CD14-positive monocyte (primary cell): ENCODE data around the gene KIZ. TPM values are rescaled to one million over a fixed set of nuclear protein-coding genes. Genes with fewer than 3 reads are reported as not detected.

Experiments
- DNase-seq, 3 donors: peaks; one replicate each; pipeline ENCODE4 v3.0.0-alpha.2; 2011 to 2022
- H2AFZ ChIP-seq: 2 replicates; pipeline ENCODE4 v1.6.0; 2012; ENCODE audit warnings: mild to moderate bottlenecking, low read depth, low read length, inconsistent platforms; ENCODE audit not compliant: insufficient read depth, poor library complexity, severe bottlenecking
- H3K27ac ChIP-seq, 2 donors: 1 replicate in 1 of 2; 2 replicates in 1 of 2; pipeline ENCODE4 v1.5.1; 2012 to 2013; ENCODE audit warnings: low read length in 2 of 2, control low read depth in 1 of 2, inconsistent platforms in 1 of 2, low read depth in 1 of 2, mild to moderate bottlenecking in 1 of 2
- H3K27me3 ChIP-seq, 2 donors: one replicate each; pipeline versions ENCODE4 v1.6.0 to v1.6.1; 2011 to 2013; ENCODE audit warnings: low read length in 2 of 2; ENCODE audit not compliant: control insufficient read depth in 2 of 2, insufficient read depth in 2 of 2
- H3K36me3 ChIP-seq, 2 donors: replicated peaks in 1 of 2; 1 replicate in 1 of 2; 2 replicates in 1 of 2; pipeline versions ENCODE4 v1.5.1 to v1.6.1; 2012 to 2013; ENCODE audit warnings: low read length in 2 of 2, control low read depth in 1 of 2, inconsistent platforms in 1 of 2, mild to moderate bottlenecking in 1 of 2; ENCODE audit not compliant: insufficient read depth in 2 of 2, control insufficient read depth in 1 of 2
- H3K4me1 ChIP-seq, 2 donors: 1 replicate in 1 of 2; 2 replicates in 1 of 2; pipeline versions ENCODE4 v1.5.1 to v1.6.1; 2012 to 2013; ENCODE audit warnings: low read length in 2 of 2, control low read depth in 1 of 2, inconsistent platforms in 1 of 2, mild to moderate bottlenecking in 1 of 2, moderate library complexity in 1 of 2; ENCODE audit not compliant: insufficient read depth in 2 of 2, control insufficient read depth in 1 of 2
- H3K4me2 ChIP-seq: replicated peaks from 2 replicates; pipeline ENCODE3; 2012; ENCODE audit warnings: low read length, moderate library complexity, mild to moderate bottlenecking; ENCODE audit not compliant: poor library complexity, severe bottlenecking; ENCODE audit errors: extremely low read depth
- H3K4me3 ChIP-seq, 3 experiments: fragments of 200-600 bp in 1 of 3; sonication (generic) in 1 of 3; replicated peaks in 1 of 3; 1 replicate in 2 of 3; 2 replicates in 1 of 3; pipeline ENCODE4 v1.5.1; 2011 to 2013; ENCODE audit warnings: low read length in 3 of 3, mild to moderate bottlenecking in 3 of 3, control low read depth in 2 of 3, low read depth in 2 of 3, inconsistent platforms in 1 of 3, moderate library complexity in 1 of 3
- H3K79me2 ChIP-seq: 2 replicates; pipeline ENCODE4 v1.6.0; 2012; ENCODE audit warnings: mild to moderate bottlenecking, control low read depth, inconsistent platforms, low read length, moderate library complexity; ENCODE audit not compliant: insufficient read depth
- H3K9ac ChIP-seq: 2 replicates; pipeline ENCODE4 v1.6.0; 2017; ENCODE audit warnings: low read length, mild to moderate bottlenecking; ENCODE audit not compliant: insufficient read depth, poor library complexity, severe bottlenecking
- H3K9me3 ChIP-seq, 2 donors: replicated peaks in 1 of 2; 1 replicate in 1 of 2; 2 replicates in 1 of 2; pipeline versions ENCODE4 v1.5.1 to v1.6.1; 2012 to 2013; ENCODE audit warnings: low read length in 2 of 2, control low read depth in 1 of 2; ENCODE audit not compliant: control insufficient read depth in 1 of 2, insufficient read depth in 1 of 2
- H4K20me1 ChIP-seq: 2 replicates; pipeline ENCODE4 v1.6.0; 2012; ENCODE audit warnings: mild to moderate bottlenecking, low read length, control low read depth, moderate library complexity; ENCODE audit not compliant: insufficient read depth
- H3K27ac Mint-ChIP-seq, 7 donors: one replicate each; pipeline ENCODE4 v1.8.0; 2020; ENCODE audit warnings: mild to moderate bottlenecking in 7 of 7, mixed read lengths in 7 of 7, moderate library complexity in 6 of 7, inconsistent platforms in 2 of 7
- H3K27me3 Mint-ChIP-seq, 3 donors: one replicate each; pipeline ENCODE4 v1.8.0; 2021 to 2022; ENCODE audit warnings: low read depth in 3 of 3, mild to moderate bottlenecking in 3 of 3, mixed read lengths in 3 of 3, moderate library complexity in 3 of 3, inconsistent platforms in 1 of 3
- H3K36me3 Mint-ChIP-seq, 2 donors: one replicate each; pipeline ENCODE4 v1.8.0; 2020; ENCODE audit warnings: mixed read lengths in 2 of 2, inconsistent platforms in 1 of 2, mild to moderate bottlenecking in 1 of 2
- H3K4me1 Mint-ChIP-seq: one replicate; pipeline ENCODE4 v1.8.0; 2020; ENCODE audit warnings: mild to moderate bottlenecking, mixed read lengths
- H3K4me3 Mint-ChIP-seq, 2 donors: one replicate each; pipeline ENCODE4 v1.8.0; 2020; ENCODE audit warnings: mild to moderate bottlenecking in 2 of 2, mixed read lengths in 2 of 2, moderate library complexity in 1 of 2
- H3K9me3 Mint-ChIP-seq, 7 donors: one replicate each; pipeline ENCODE4 v1.8.0; 2020 to 2022; ENCODE audit warnings: mixed read lengths in 7 of 7, mild to moderate bottlenecking in 6 of 7, moderate library complexity in 6 of 7, inconsistent platforms in 2 of 7
- WGBS: methylation state at CpG from one replicate; pipeline ENCODE4 v1.1.5; 2013; ENCODE audit warnings: missing lambda C conversion rate; ENCODE audit not compliant: insufficient coverage; 5-methylcytosine and 5-hydroxymethylcytosine counted together
- intact Hi-C, 2 donors: fragments of 100-400 bp; cut with micrococcal nuclease; formaldehyde crosslinking; loops; one replicate each; pipeline versions ENCODE4 v1.15.0 to v1.15.1; 2023
- polyA plus RNA-seq, 3 donors: library from polyadenylated mRNA; depleted of rRNA in 1 of 3; unstranded in 2 of 3; stranded (reverse) in 1 of 3; fragments of 300-500 nt in 2 of 3; fragments of >200 nt in 1 of 3; fragmentation: Illumina TruSeq in 2 of 3; gene quantifications; 1 replicate in 2 of 3; 2 replicates in 1 of 3; pipeline ENCODE4 v1.2.3, GENCODE V29; 2012 to 2021
- TF ChIP-seq, protein P1 (sequence below): fragments of 200-600 bp; IDR thresholded peaks from one replicate; pipeline ENCODE4 v1.8.0; 2022; ENCODE audit warnings: antibody characterized with exemption, mild to moderate bottlenecking

Gene KIZ
- polyA plus RNA-seq, 3 donors = 7.2 to 13.2 (median 10.2) TPM

DNA sequence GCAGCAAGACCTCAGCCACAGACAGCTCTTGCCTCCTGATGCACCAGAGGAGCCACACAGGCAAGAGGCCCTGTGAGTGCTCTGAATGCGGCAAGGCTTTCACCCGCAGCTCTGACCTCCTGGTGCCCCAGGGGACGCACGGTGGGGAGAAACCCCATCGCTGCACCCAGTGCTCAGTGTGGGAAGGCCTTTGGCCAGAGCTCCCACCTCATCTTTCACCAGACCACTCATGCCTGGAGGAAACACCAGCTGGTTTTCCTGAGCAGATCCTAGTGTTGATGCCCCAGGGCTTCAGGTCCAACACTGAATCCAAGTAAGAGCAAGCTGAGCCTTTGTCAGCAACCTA is 140.3 kb downstream of the KIZ start:
- Histone ChIP-seq H3K36me3 (no peaks in the 10 kb centered on the region), H3K4me3 (no peak overlapping the region), H3K79me2 (no peaks in the 10 kb centered on the region), H2AFZ (no peak overlapping the region), H4K20me1 (no peaks in the 10 kb centered on the region), H3K9ac (no peak overlapping the region), H3K4me2 (no peak overlapping the region), H3K27ac (no peak overlapping the region), H3K4me1 (no peaks in the 10 kb centered on the region), H3K27me3 (no peaks in the 10 kb centered on the region), H3K9me3 (peaks cover 0 to 12% of the 10 kb centered on the region in 2 donors)
- Mint-ChIP-seq H3K27ac (no peak overlapping the region), H3K4me1 (no peaks in the 10 kb centered on the region), H3K27me3 (peaks cover 2 to 15% (median 3%) of the 10 kb centered on the region in 3 donors), H3K36me3 (no peaks in the 10 kb centered on the region), H3K9me3 (peaks cover 0 to 10% (median 8%) of the 10 kb centered on the region in 7 donors), H3K4me3 (no peak overlapping the region)
- intact Hi-C loops = no loop called here
- 100% methylated on average over 2 of the region's 5 CpGs for WGBS
- TF ChIP-seq, protein P1, sequence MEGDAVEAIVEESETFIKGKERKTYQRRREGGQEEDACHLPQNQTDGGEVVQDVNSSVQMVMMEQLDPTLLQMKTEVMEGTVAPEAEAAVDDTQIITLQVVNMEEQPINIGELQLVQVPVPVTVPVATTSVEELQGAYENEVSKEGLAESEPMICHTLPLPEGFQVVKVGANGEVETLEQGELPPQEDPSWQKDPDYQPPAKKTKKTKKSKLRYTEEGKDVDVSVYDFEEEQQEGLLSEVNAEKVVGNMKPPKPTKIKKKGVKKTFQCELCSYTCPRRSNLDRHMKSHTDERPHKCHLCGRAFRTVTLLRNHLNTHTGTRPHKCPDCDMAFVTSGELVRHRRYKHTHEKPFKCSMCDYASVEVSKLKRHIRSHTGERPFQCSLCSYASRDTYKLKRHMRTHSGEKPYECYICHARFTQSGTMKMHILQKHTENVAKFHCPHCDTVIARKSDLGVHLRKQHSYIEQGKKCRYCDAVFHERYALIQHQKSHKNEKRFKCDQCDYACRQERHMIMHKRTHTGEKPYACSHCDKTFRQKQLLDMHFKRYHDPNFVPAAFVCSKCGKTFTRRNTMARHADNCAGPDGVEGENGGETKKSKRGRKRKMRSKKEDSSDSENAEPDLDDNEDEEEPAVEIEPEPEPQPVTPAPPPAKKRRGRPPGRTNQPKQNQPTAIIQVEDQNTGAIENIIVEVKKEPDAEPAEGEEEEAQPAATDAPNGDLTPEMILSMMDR = no peak
- DNase-seq = no peak

DNA sequence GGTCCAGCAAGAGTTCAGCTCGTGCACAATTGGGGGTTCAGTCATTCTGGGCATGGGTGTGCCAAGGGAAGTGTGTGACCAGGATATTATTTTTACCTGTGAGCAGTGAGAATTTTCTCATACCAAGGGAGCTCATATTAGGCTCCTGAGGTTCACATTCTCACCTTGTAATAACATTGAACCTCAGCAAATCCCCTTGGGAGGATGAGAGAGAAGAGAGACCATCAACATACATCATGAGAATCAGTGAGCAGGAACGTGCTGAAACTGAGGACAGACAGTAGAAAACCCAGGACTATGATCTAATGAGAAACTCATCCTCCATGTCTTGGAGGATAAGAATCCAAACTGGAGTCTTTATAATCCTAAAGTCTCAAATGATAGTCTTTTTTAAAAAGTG is 143.9 kb downstream of the KIZ start:
- Histone ChIP-seq H3K4me1 (no peaks in the 10 kb centered on the region), H3K79me2 (no peaks in the 10 kb centered on the region), H3K4me2 (no peak overlapping the region), H3K9ac (no peak overlapping the region), H3K4me3 (no peak overlapping the region), H3K27me3 (no peaks in the 10 kb centered on the region), H3K27ac (no peak overlapping the region), H3K36me3 (no peaks in the 10 kb centered on the region), H4K20me1 (no peaks in the 10 kb centered on the region), H3K9me3 (peaks cover 0 to 15% of the 10 kb centered on the region in 2 donors), H2AFZ (no peak overlapping the region)
- 40% methylated on average over 1 of the region's 2 CpGs for WGBS
- TF ChIP-seq, protein P1 = no peak
- peaks cover 5 to 12% (median 10%) of the 10 kb centered on the region in 7 donors for H3K9me3 Mint-ChIP-seq
- H3K27ac Mint-ChIP-seq = no peak overlapping the region
- no peak overlapping the region for H3K4me3 Mint-ChIP-seq
- DNase-seq = no peak
- intact Hi-C loops = no loop called here
- H3K27me3 Mint-ChIP-seq = peaks cover 12 to 16% (median 15%) of the 10 kb centered on the region in 3 donors
- H3K4me1 Mint-ChIP-seq = no peaks in the 10 kb centered on the region
- no peaks in the 10 kb centered on the region for H3K36me3 Mint-ChIP-seq
